Activated CD8-positive, alpha-beta memory T cell treated with anti-CD3 and anti-CD28 coated beads, Interleukin-2, amount 50 U/mL, for 4 hours (primary cell): Measurements from ENCODE around the gene PPP2R2D.

Experiments
- DNase-seq: peaks from one replicate; pipeline ENCODE4 v3.0.0-alpha.2; 2020

Gene PPP2R2D

GRCh38 chr10:131900350-131901152 is at the start of gene PPP2R2D:
Gene PPP2R2D, plus strand, starts transcription at chr10:131901008. Its CDS starts 141 bp downstream, at chr10:131901149.
- peak; percentile 95 for DNase-seq

- no peak for DNase-seq
Measured at GRCh38 chr10:131851346-131851745, 49.5 kb upstream of the PPP2R2D start.

GRCh38 chr10:131852176-131852822 is 48.5 kb upstream of the PPP2R2D start:
- peak; percentile 10 for DNase-seq

- no peak for DNase-seq
Measured at GRCh38 chr10:131852823-131853609, 47.8 kb upstream of the PPP2R2D start.

- no peak for DNase-seq
Measured at GRCh38 chr10:131853610-131853964, 47.2 kb upstream of the PPP2R2D start.

GRCh38 chr10:131854579-131855335 is 46.1 kb upstream of the PPP2R2D start:
- DNase-seq = no peak

GRCh38 chr10:131855461-131856401 is 45.1 kb upstream of the PPP2R2D start:
- DNase-seq = no peak

- DNase-seq = no peak
Measured at GRCh38 chr10:131856441-131857094, 44.2 kb upstream of the PPP2R2D start.

GRCh38 chr10:131857156-131858117 is 43.4 kb upstream of the PPP2R2D start:
- no peak for DNase-seq

GRCh38 chr10:131858118-131858515 is 42.7 kb upstream of the PPP2R2D start:
- DNase-seq = no peak

GRCh38 chr10:131858583-131859340 is 42.0 kb upstream of the PPP2R2D start:
- no peak for DNase-seq

GRCh38 chr10:131859341-131860020 is 41.3 kb upstream of the PPP2R2D start:
- DNase-seq = no peak

- DNase-seq = no peak
Measured at GRCh38 chr10:131860311-131860710, 40.5 kb upstream of the PPP2R2D start.

- no peak for DNase-seq
Measured at GRCh38 chr10:131860806-131861440, 39.9 kb upstream of the PPP2R2D start.

GRCh38 chr10:131862548-131862947 is 38.3 kb upstream of the PPP2R2D start:
- DNase-seq = no peak

GRCh38 chr10:131865223-131865917 is 35.4 kb upstream of the PPP2R2D start:
- DNase-seq = no peak

- DNase-seq = no peak
Measured at GRCh38 chr10:131866673-131867072, 34.1 kb upstream of the PPP2R2D start.
